GM12892 (cell line): ENCODE results near the gene FUS.
A peak's percentile ranks its signal among the peaks of the same experiment; 100 is the strongest.

Experiments
- POLR2A ChIP-seq: IDR thresholded peaks from 2 replicates; pipeline ENCODE4 v1.6.1; 2011; ENCODE audit warnings: low read depth, low read length, control low read depth
- POLR2AphosphoS5 ChIP-seq: IDR thresholded peaks from 2 replicates; pipeline ENCODE4 v1.6.1; 2011; ENCODE audit warnings: low read depth, low read length, control low read depth
- TAF1 ChIP-seq: IDR thresholded peaks from 2 replicates; pipeline ENCODE4 v1.6.1; 2011; ENCODE audit warnings: low read depth, mild to moderate bottlenecking, control low read depth, low read length, borderline replicate concordance

DNA sequence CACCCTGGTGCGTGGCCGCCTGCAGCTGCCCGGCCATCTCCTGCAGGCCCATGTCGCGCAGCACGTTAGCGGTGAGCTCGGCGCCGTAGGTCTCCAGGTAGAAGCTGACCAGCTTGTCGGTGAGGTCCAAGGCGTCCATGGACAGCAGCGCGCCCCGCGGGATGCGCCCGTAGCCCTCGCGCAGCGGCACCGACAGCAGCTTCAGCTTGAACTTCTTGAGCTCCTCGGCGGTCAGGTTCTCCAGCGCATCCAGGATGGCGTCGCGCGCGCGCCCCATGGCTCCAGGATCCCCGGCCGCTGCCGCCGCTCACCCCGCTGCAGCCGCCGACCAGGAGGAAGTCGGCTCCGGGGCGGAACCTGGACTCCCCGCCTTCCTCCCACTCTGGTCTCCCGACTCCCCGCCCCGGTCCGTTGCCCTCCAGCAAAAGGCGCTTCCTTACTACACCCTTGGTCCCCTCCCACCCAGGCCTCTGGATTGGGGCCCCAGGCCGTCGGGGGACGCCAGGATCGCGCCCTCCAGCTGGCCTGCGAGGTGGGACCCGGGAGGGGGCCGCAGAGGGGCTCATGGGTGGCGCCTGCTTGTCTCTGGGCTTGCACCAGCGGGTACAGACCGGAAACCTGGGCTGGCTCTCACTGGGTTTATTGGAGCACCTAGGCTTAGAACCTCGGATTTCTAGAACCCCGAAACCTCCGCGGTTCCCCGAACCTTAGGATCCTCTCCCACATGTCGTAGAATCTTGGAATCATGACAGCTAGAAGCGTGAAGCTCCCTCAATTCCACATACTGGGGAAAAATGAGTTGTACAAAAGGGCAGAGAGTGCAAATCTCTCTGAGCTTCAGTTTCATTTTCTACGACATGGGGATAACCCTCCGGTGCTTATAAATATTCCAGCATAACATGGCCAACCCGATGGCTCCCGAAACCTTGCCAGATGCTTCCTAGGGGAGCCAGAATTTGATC, 22.8 kb downstream of the FUS start, which contains the start of gene PYCARD:
- TF ChIP-seq POLR2AphosphoS5, result no peak; the same call in 1 of the 2 replicates
- TF ChIP-seq POLR2A, result peak; percentile 30; the same call in 1 of the 2 replicates
- TF ChIP-seq TAF1, result no peak
